Caco-2 (cell line): ENCODE results near the gene PRR19. TPM values are rescaled to one million over a fixed set of nuclear protein-coding genes. Genes with fewer than 3 reads are reported as not detected.

Source experiments
- BruUV-seq: library from RNA; stranded (reverse); fragments of 400-500 nt; replicated peaks from 2 replicates; lab custom pipeline; 2021; lab: Mats Ljungman, UMichigan
- CTCF ChIA-PET: fragments of 300-600 bp; sonication (Branson Sonifier 250); formaldehyde crosslinking; loops from one replicate; lab custom pipeline; 2022; ENCODE audit warnings: antibody characterized with exemption; lab: Charles Lee
- POLR2A ChIA-PET: fragments of 300-600 bp; sonication (Branson Sonifier 250); formaldehyde crosslinking; loops from one replicate; lab custom pipeline; 2022; ENCODE audit warnings: antibody characterized with exemption; lab: Charles Lee
- DNase-seq, 2 experiments: peaks; one replicate each; pipeline versions ENCODE4 v3.0.0 to v3.0.0-alpha.2; 2020 to 2022
- H3K27me3 ChIP-seq: replicated peaks from 2 replicates; pipeline ENCODE4 v1.6.0; 2011; ENCODE audit warnings: low read length; ENCODE audit not compliant: control insufficient read depth, insufficient read depth
- H3K36me3 ChIP-seq: 2 replicates; pipeline ENCODE4 v1.5.1; 2011; ENCODE audit warnings: low read length; ENCODE audit not compliant: control insufficient read depth, insufficient read depth
- H3K4me1 ChIP-seq: fragments of 250-450 bp; sonication (Bioruptor Pico); 2 replicates; pipeline ENCODE4 v1.5.1; 2020; ENCODE audit warnings: mild to moderate bottlenecking
- H3K4me3 ChIP-seq: 2 replicates; pipeline ENCODE4 v1.5.1; 2011; ENCODE audit warnings: low read depth, mild to moderate bottlenecking, control low read depth, low read length
- H3K9me3 ChIP-seq: fragments of 250-450 bp; sonication (Bioruptor Pico); 2 replicates; pipeline ENCODE4 v1.5.1; 2020; ENCODE audit warnings: mild to moderate bottlenecking, moderate library complexity
- H3K27ac Mint-ChIP-seq: one replicate; pipeline ENCODE4 v1.8.0; 2022; ENCODE audit warnings: mixed read lengths; ENCODE audit not compliant: unreplicated experiment
- H3K27me3 Mint-ChIP-seq: one replicate; pipeline ENCODE4 v1.8.0; 2022; ENCODE audit warnings: mixed read lengths; ENCODE audit not compliant: insufficient read depth, unreplicated experiment
- H3K36me3 Mint-ChIP-seq: one replicate; pipeline ENCODE4 v1.8.0; 2022; ENCODE audit warnings: mild to moderate bottlenecking, mixed read lengths; ENCODE audit not compliant: insufficient read depth, unreplicated experiment
- H3K4me1 Mint-ChIP-seq: one replicate; pipeline ENCODE4 v1.8.0; 2022; ENCODE audit warnings: low read depth, mixed read lengths; ENCODE audit not compliant: unreplicated experiment
- H3K4me3 Mint-ChIP-seq: one replicate; pipeline ENCODE4 v1.8.0; 2022; ENCODE audit warnings: mild to moderate bottlenecking, moderate library complexity, mixed read lengths; ENCODE audit not compliant: unreplicated experiment
- H3K9me3 Mint-ChIP-seq: one replicate; pipeline ENCODE4 v1.8.0; 2022; ENCODE audit warnings: mixed read lengths; ENCODE audit not compliant: unreplicated experiment
- CTCF ChIP-seq, 2 experiments: fragments of 200-600 bp in 1 of 2; IDR thresholded peaks; 1 replicate in 1 of 2; 2 replicates in 1 of 2; pipeline versions ENCODE4 v1.5.1 to v1.8.0; 2011 to 2022; ENCODE audit warnings: antibody characterized with exemption in 1 of 2, control low read depth in 1 of 2, inconsistent platforms in 1 of 2, low read depth in 1 of 2, low read length in 1 of 2, mild to moderate bottlenecking in 1 of 2, moderate library complexity in 1 of 2; ENCODE audit not compliant: insufficient read depth in 1 of 2, severe bottlenecking in 1 of 2, unreplicated experiment in 1 of 2
- intact Hi-C: fragments of 100-400 bp; cut with micrococcal nuclease; formaldehyde crosslinking; loops from one replicate; pipeline ENCODE4 v1.10.0; 2022; ENCODE audit not compliant: unreplicated experiment
- total RNA-seq: library from RNA; stranded (reverse); gene quantifications from 2 replicates; pipeline ENCODE4 v1.2.3, GENCODE V29; 2022

Gene PRR19
- total RNA-seq, 1 experiment from 2014 or later, result 2.8 TPM

- intact Hi-C loops, result no loop called here
- no peak overlapping the region for H3K4me3 ChIP-seq
Measured at GRCh38 chr19:42323852-42324654, 22.1 kb downstream of the PRR19 start.

DNA sequence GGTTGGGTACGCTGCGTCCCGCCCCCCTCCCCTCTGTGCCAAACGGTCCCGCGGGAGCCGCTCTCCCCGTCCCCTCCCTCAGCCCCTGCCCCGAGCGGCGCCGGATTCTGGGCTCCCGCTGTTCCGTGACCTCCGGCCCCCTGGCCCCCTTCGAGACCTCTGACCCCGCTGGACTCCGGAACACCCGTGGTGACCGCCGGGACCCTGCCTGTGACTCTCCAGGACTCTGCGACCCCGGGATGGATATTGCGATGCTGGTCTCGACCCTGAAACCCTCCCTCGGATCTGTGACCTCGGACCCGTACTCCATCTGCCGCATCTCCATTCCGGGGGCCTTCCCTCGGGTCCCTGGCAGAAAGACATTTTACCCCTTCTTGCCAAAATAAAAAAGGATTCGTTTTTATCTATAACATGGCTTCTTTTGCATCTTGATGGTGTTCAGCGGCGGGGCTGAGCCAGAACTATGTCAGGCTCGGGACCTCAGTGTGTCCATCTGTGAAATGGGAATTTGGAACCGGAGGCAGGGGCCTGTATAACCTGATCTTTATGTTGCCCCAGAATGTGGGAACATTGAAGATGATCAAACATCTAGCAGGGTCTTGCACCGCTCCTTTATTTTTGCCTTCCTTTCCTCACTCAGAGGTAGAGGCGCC is 22.8 kb downstream of the PRR19 start:
- Histone ChIP-seq H3K36me3 (no peaks in the 10 kb centered on the region), H3K27me3 (no peaks in the 10 kb centered on the region), H3K9me3 (no peaks in the 10 kb centered on the region), H3K4me3 (no peak overlapping the region), H3K4me1 (no peaks in the 10 kb centered on the region; the same call in 1 of the 2 replicates)
- H3K9me3 Mint-ChIP-seq, result no peaks in the 10 kb centered on the region
- H3K36me3 Mint-ChIP-seq, result no peaks in the 10 kb centered on the region
- CTCF ChIA-PET, result no interaction called here
- TF ChIP-seq CTCF (IDR thresholded peaks at IDR 0.05; ENCODE audit: insufficient read depth in 1 of 2, low read depth in 1 of 2, low read length in 1 of 2, severe bottlenecking in 1 of 2, unreplicated experiment in 1 of 2), result peak in 1 of 2 experiments; percentile 81
- H3K4me1 Mint-ChIP-seq, result peaks cover 17% of the 10 kb centered on the region
- peak overlapping the region; percentile 89 for H3K4me3 Mint-ChIP-seq
- no TSS peak for BruUV-seq
- POLR2A ChIA-PET, result no interaction called here
- intact Hi-C loops, result loop anchor here (1.0 kb wide), 5 partner anchors 22 to 216 kb away; partner anchors contain the start of genes PAFAH1B3 and PRR19
- H3K27ac Mint-ChIP-seq, result peak overlapping the region; percentile 72
- no peak for DNase-seq
- H3K27me3 Mint-ChIP-seq, result peaks cover 3% of the 10 kb centered on the region

More at GRCh38 chr19:42323852-42324654, 22.1 kb downstream of the PRR19 start:
- ChIA-PET POLR2A (no interaction called here), CTCF (interaction anchor here (1.4 kb wide), 1 partner anchor 10 kb away, joined by 4 read pairs; no protein-coding TSS in a partner anchor)
- TF ChIP-seq CTCF (IDR thresholded peaks at IDR 0.05; ENCODE audit: insufficient read depth in 1 of 2, low read depth in 1 of 2, low read length in 1 of 2, severe bottlenecking in 1 of 2, unreplicated experiment in 1 of 2), result no peak
- peaks cover 3% of the 10 kb centered on the region for H3K27me3 Mint-ChIP-seq
- H3K27ac Mint-ChIP-seq, result no peak overlapping the region
- Histone ChIP-seq H3K9me3 (no peaks in the 10 kb centered on the region), H3K36me3 (no peaks in the 10 kb centered on the region), H3K27me3 (no peaks in the 10 kb centered on the region), H3K4me1 (no peaks in the 10 kb centered on the region; the same call in 1 of the 2 replicates)
- no peak for DNase-seq
- no peaks in the 10 kb centered on the region for H3K9me3 Mint-ChIP-seq
- H3K4me1 Mint-ChIP-seq, result peaks cover 17% of the 10 kb centered on the region
- no peaks in the 10 kb centered on the region for H3K36me3 Mint-ChIP-seq
- H3K4me3 Mint-ChIP-seq, result no peak overlapping the region
- no TSS peak for BruUV-seq

DNA sequence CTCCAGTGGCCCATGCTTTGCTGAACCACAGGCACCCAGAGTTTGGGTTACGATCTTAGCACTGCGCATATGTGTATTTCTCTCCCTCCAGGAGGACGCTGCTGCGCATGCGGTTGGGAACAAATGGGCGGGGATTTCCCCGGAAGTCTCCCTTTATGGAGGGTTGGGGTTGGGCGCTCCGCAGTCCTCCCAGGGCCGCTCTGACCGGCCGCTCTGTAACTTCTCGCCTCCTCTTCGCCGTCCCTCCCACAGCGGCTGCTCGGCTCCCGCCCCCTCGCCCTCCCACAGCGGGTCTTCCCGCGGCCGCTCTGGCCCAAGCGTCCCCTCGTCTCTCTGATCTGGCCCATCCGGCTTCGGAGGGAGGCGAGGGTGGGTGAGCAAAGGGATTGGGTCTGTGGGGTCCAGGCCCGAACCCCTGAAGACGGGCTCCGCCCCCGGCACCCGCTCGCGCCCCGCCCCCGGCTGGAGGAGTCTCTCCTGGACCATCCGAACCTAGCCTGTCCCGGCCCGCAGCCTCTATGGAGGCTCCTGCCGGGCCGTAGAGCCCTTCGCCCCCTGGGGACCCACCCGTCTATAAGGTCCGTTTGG is 23.5 kb downstream of the PRR19 start, which contains the start of gene MEGF8:
MEGF8 (plus strand) TSS at position 328 of the 588 bp plus-strand sequence. CDS start 609 bp downstream, outside the sequence.
- no peaks in the 10 kb centered on the region for H3K9me3 ChIP-seq
- TF ChIP-seq CTCF (IDR thresholded peaks at IDR 0.05; ENCODE audit: insufficient read depth in 1 of 2, low read depth in 1 of 2, low read length in 1 of 2, severe bottlenecking in 1 of 2, unreplicated experiment in 1 of 2), result peak in 1 of 2 experiments; percentile 91
- H3K36me3 ChIP-seq, result no peaks in the 10 kb centered on the region
- Mint-ChIP-seq H3K36me3 (no peaks in the 10 kb centered on the region), H3K9me3 (no peaks in the 10 kb centered on the region), H3K4me3 (peak within 1 kb of the TSS; percentile 89), H3K27me3 (peaks cover 3% of the 10 kb centered on the region), H3K27ac (peak within 1 kb of the TSS; percentile 72), H3K4me1 (peaks cover 17% of the 10 kb centered on the region)
- POLR2A ChIA-PET, result no interaction called here
- BruUV-seq, result no TSS peak
- H3K27me3 ChIP-seq, result no peaks in the 10 kb centered on the region
- peak within 1 kb of the TSS; percentile 71 for H3K4me3 ChIP-seq
- intact Hi-C loops, result loop anchor here (1.0 kb wide), 5 partner anchors 23 to 217 kb away; partner anchors contain the start of genes PAFAH1B3 and PRR19
- CTCF ChIA-PET, result no interaction called here
- DNase-seq, result peak; percentile 99
- no peaks in the 10 kb centered on the region; the same call in 1 of the 2 replicates for H3K4me1 ChIP-seq
